C4-2B (cell line): ENCODE measurements around the gene CTF1.

Experiments used
- H3K27ac ChIP-seq: fragments of 450-650 bp; 2 replicates; pipeline ENCODE4 v1.5.1; 2017
- ZFX ChIP-seq: fragments of 450-650 bp; IDR thresholded peaks from 2 replicates; pipeline ENCODE4 v1.6.1; 2017
- TF ChIP-seq, protein P1 (sequence below): fragments of 450-650 bp; conservative IDR thresholded peaks from 2 replicates; pipeline ENCODE4 v1.5.1; 2017; ENCODE audit warnings: mild to moderate bottlenecking

Gene CTF1

DNA sequence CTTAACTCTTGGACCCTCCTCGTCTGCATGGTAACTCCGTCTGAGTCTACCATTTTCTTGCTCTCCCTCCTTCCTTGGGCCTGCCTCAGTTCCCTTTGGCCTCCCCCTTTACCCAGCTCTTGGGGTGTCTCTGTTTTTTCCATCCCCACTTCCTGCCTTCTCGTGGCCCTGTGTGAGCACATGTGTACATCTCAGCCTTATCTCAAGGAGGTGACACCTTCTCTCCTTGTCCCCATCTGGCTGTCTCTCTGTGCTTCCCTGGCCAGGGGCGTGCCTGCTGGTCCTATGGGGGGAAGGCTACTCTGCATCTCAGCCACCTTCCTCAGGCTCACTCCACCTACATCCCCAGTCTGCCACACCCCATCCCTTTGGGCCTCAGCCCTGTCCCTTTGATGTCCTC, 6.6 kb downstream of the CTF1 start:
- H3K27ac ChIP-seq, result no peak overlapping the region; the same call in 1 of the 2 replicates

DNA sequence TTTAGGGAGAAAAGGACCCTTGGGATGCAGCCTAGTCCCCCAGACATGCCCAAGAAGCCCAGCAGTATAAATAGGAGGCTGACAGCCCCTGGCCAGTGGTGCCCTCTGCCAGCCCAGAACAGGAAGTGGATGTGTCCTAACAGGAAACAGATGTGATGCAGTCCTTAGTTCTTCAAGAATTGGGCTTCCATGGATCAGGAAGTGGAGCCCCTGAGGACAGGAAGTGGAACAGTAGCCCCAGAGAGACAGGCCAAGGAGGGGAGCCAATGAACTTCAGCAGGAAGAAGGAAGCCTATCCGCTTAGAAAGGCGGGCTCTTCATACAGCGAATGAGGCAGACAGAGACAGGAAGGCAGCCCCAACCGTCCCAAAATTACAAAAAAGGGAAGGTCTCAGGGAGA, 7.2 kb downstream of the CTF1 start:
- no peak overlapping the region for H3K27ac ChIP-seq

More for the DNA sequence above, 6.6 kb downstream of the CTF1 start:
- no peak for TF ChIP-seq ZFX
- TF ChIP-seq, protein P1, sequence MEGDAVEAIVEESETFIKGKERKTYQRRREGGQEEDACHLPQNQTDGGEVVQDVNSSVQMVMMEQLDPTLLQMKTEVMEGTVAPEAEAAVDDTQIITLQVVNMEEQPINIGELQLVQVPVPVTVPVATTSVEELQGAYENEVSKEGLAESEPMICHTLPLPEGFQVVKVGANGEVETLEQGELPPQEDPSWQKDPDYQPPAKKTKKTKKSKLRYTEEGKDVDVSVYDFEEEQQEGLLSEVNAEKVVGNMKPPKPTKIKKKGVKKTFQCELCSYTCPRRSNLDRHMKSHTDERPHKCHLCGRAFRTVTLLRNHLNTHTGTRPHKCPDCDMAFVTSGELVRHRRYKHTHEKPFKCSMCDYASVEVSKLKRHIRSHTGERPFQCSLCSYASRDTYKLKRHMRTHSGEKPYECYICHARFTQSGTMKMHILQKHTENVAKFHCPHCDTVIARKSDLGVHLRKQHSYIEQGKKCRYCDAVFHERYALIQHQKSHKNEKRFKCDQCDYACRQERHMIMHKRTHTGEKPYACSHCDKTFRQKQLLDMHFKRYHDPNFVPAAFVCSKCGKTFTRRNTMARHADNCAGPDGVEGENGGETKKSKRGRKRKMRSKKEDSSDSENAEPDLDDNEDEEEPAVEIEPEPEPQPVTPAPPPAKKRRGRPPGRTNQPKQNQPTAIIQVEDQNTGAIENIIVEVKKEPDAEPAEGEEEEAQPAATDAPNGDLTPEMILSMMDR, result no peak

DNA sequence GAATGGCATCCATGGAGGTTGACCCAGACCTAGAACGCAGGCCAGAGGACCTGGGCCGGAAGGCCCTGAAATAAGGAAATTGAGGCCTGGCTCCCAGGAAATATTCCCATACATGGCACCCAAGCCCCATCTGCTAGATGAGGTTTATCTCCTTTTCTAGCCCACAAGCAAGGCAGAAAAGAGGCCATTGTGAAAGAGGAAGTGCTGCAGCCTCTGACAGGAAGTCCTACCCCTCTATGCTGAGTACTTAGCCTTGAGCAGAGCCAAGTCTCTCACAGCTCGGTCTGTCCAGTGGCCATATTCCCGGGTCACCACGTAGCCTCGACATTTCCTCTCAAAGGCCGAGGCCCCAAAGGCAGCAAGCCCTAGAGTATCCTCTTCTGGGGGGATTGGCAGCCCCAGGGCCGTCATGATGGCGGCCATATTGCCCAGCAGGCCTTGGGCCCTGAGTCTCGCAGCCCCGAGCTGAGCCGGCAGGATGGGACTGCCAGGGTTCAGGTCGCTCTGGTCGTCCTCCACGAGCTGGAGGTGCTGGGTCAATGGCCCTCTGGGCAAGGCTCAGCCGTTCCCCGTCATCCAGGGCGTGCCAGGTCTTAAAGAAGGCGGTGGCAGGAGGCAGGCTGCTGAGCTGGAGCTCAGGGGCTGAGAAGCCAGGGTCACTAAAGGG, 7.8 kb downstream of the CTF1 start:
- TF ChIP-seq, protein P1, result no peak
- TF ChIP-seq ZFX, result no peak
- H3K27ac ChIP-seq, result no peak overlapping the region

More for the DNA sequence above, 7.2 kb downstream of the CTF1 start:
- TF ChIP-seq, protein P1, result no peak
- TF ChIP-seq ZFX, result no peak

DNA sequence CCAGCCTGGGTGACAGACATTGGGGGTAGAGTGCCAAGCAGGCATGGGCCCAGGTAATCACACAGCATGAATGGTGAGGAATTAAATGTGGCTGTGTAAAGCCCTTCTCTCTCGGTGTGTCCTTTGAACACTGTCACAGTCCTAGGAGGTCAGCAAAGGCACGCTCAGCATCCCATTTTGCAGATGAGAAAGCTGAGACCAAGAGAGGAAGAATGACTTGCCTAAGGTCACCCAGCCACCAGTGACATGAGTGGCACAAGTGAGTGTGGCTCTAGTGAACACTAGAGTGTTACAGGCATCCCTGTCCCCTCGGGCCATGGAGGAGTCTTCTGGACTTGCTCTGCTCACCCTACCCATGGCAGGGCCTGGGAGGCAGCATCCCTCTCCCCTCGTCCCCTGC, 10.7 kb downstream of the CTF1 start:
- no peak overlapping the region for H3K27ac ChIP-seq
- TF ChIP-seq, protein P1, result no peak
- no peak for TF ChIP-seq ZFX

DNA sequence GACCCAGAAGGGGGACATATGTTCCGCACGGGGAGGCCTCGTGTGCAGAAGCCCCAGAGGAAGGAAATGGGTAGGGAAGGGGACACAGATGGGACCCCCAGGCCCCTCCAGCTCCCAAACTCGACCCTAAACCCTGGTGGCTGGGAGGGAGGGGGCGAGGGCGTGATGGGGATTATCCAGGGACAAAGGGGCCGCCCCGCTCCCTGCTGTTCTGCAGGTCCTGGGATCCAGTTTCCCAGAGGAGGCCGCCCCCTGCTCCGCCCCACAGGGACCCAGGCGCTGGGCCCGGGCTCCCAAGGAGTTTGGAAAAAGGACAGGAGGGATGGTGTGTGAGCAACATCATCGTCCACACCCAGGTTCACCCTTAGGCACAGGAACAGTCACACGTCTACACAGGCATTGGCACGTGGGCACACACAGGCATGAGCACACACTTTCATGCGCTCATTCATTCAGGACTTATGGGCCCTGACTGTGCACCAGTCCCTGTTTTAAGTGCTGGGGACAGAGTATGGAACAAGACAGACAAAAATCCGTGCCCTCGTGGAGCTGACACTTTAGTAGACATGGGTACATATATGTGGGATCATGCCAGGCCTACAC, 14.1 kb downstream of the CTF1 start:
- H3K27ac ChIP-seq, result no peak overlapping the region
- no peak for TF ChIP-seq ZFX
- TF ChIP-seq, protein P1, result no peak

DNA sequence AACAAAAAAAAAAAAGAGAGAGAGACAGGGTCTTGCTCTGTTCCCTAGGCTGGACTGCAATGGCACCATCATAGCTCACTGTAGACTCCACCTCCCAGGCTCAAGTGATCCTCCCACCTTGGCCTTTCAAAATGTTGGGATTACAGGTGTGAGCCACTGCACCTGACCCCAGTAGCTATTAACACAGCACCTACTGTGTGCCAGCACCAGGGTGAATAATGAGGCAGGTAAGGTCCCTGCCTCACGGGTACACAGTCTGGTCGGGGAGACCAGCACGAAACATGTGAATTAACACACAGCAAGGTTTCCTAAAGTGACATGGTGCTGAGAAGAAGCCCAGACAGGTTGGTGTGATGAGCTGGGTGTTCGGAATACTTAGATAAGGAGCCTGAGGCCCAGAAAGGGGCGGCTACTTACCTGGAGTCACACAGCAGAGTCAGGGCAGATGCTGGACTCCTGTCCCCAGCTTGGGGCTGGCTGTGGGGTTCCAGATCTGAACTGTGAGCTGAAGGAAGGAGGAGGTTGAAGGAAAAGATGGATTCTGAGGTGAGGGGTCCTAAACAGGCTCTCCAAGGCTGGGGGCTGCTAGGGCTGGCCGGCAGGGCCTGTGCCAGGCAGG, 16.5 kb downstream of the CTF1 start:
- no peak for TF ChIP-seq ZFX
- TF ChIP-seq, protein P1, result no peak
- H3K27ac ChIP-seq, result no peak overlapping the region

DNA sequence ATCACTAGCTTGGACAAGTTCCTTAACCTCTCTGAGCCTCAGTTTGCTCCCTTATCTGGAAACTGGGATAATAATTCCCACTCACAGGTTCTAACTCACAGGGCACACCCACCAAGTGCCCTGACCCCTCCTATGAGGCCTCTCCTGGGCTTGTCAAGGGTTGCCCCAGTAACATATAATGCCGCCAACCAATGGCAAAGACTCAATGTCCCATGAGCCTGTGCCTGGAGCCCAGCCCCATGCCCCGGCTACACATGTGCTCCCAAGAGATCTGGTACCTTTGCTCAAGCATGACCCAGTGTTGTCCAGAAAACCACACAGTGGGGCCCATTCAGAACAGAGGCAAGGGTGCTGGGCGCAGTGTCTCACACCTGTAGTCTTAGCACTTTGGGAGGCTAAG, 18.4 kb downstream of the CTF1 start:
- no peak for TF ChIP-seq ZFX
- TF ChIP-seq, protein P1, result no peak
- no peak overlapping the region for H3K27ac ChIP-seq
